GM12874 (cell line): Measurements from ENCODE around the gene FXR2.

Experiments used
- CTCF ChIP-seq: IDR thresholded peaks from 2 replicates; pipeline ENCODE4 v1.5.1; 2011; ENCODE audit warnings: low read depth, mild to moderate bottlenecking, control low read depth, low read length, moderate library complexity; ENCODE audit not compliant: insufficient read depth

Gene FXR2

GRCh38 chr17:7559320-7560171, 55.2 kb downstream of the FXR2 start:
- TF ChIP-seq CTCF, result no peak

GRCh38 chr17:7558544-7559319, 56.0 kb downstream of the FXR2 start, which contains the start of gene TNFSF13:
Gene TNFSF13, plus strand, starts transcription at chr17:7558750. Its CDS starts 290 bp downstream, at chr17:7559040.
- no peak for TF ChIP-seq CTCF

DNA sequence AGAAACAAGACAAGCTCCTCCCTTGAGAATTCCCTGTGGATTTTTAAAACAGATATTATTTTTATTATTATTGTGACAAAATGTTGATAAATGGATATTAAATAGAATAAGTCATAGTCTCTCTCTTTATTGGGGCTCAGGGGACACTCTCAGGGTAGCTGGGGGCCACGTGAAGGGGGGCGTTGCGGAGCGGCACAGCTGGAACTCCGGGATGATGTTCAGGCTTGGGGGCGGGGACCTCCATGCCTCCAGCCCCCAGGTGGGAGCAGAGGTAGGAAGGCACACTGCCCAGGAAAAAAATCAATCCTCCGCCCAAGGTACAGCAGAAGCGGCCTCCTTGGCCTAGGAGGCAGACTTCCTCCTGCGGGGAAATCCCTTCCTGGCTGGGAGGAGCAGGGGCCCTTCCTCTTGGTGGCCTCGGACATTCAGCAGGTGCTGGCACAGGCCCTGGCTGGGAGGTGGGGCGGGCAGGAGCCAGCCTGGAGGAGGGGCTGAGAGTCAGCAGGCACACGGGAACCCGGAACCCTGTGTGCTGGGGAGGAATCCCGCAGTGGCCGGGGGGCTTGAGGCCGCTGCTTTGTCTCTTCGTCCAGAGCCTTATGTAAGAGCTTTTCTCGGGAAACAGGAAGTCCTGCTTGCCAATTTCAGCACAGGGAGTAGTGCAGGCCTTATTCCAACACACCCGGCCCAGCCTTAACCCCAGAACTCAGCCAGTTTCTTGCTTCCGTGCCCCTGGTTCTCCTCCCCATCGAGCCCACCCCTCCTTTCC, 56.7 kb downstream of the FXR2 start:
- no peak for TF ChIP-seq CTCF

- TF ChIP-seq CTCF, result no peak
Measured at GRCh38 chr17:7557147-7557764, 57.4 kb downstream of the FXR2 start.

- no peak for TF ChIP-seq CTCF
Measured at GRCh38 chr17:7556627-7557026, 58.1 kb downstream of the FXR2 start.

DNA sequence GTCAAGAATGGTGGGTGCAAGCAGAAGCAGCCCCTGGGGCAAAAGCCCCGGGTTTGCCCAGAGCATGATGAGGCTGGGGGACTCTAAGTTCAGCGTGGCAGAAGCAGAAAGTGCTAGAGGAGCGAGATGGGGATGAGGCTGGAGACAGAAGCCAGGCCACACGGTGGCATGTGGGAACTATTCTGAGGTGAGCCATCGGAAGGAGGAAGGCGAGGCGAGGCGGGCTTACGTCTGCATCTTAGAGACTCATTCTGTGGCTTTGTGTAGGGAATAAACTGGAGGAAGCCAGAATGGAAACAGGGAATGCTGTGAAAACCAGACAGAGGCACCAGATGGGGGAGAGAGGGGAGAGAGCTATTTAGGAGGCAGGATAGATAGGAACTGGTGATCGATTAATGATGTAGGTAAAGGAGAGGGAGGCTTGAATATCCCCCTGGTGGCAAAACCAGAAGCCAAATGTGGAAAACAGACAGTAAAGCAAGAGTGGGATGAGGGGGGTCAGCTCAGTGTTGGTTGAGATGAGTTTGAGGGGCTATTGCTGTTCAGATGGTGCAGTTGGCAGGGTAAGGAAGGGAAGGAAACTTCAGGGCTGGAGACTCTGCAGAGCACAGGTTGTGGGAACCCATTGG, 59.3 kb downstream of the FXR2 start:
- no peak for TF ChIP-seq CTCF
